ENCODE data around the gene PDE4B.
"Not testable (repeated sequence)": the region's sequence is repeated elsewhere in the genome, so short reads cannot be mapped to it uniquely, and the experiment has no call there.

PDE4B gene

GRCh38 chr1:66085600-66085999, 292.9 kb downstream of the PDE4B start:
- Histone ChIP-seq H3K4me3 (ENCODE audit: low read depth, low read length) (no peak overlapping the region), H3K27ac (no peak overlapping the region), H3K79me2 (no peaks in the 10 kb centered on the region), H2AFZ (no peak overlapping the region), H3K9me3 (ENCODE audit: control insufficient read depth, low read length) (no peaks in the 10 kb centered on the region), H3K4me2 (ENCODE audit: low read length) (no peak overlapping the region), H3K4me1 (no peaks in the 10 kb centered on the region), H3K27me3 (ENCODE audit: control insufficient read depth, insufficient read depth, low read length) (no peaks in the 10 kb centered on the region), H3K36me3 (ENCODE audit: control insufficient read depth, insufficient read depth, low read length) (no peaks in the 10 kb centered on the region), H3K9ac (no peak overlapping the region)
- no peak for TF ChIP-seq CTCF (IDR thresholded peaks at IDR 0.05)

DNA sequence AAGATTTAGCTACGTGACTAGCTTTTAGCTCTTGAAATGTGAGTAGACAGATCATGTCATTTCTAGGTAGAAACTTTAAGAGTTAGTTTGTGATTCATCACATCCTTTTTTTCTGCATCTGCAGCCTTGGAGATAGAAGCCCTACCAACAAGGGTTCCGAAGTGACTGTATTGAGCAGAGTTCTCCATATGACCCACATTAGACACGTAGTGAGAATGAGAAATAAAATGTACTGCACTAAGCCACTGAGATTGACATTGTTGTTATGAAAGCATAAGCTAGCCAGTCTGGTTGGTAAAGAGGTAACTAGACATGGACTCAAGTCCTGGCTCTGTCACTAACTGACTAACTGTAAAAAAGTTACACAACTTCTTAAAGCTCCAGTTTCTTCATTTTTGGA, 296.1 kb downstream of the PDE4B start:
- no peaks in the 10 kb centered on the region for H3K9me3 ChIP-seq (ENCODE audit: control insufficient read depth, low read length)
- no peaks in the 10 kb centered on the region for H3K27me3 ChIP-seq (ENCODE audit: control insufficient read depth, insufficient read depth, low read length)

DNA sequence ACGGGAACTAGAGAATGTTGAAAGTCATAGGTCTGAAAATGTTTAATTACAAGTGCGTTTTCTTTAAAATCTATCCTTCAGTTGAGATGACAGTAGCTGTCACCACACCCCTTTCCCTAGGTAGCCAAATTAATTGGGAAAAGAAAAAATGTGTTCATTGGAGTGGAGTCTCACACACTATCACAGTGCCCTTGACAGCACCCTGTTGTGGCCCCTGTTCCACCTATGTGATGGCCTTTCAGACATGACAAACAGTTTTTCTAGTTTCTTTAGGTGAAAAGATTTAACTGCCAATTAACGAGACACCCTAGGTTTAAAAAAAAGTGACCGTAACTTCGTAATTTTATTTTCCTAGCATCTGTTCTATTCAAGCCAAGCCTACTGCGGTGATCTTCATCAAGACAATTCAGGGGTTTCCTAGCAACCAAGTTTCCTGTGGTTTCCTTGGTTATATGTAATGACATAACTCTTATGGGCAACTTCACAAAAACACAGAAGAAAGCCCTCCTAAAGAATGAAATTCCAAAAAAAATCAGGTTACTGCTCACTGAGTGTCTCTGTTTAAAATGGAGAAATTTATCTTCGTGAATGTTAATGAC, 298.3 kb downstream of the PDE4B start:
- Histone ChIP-seq H3K4me2 (ENCODE audit: low read length) (no peak overlapping the region), H3K9ac (no peak overlapping the region), H3K27me3 (ENCODE audit: control insufficient read depth, insufficient read depth, low read length) (no peaks in the 10 kb centered on the region), H2AFZ (no peak overlapping the region), H3K4me1 (no peaks in the 10 kb centered on the region), H3K36me3 (ENCODE audit: control insufficient read depth, insufficient read depth, low read length) (no peaks in the 10 kb centered on the region), H3K79me2 (no peaks in the 10 kb centered on the region), H3K27ac (no peak overlapping the region), H3K9me3 (ENCODE audit: control insufficient read depth, low read length) (no peaks in the 10 kb centered on the region), H3K4me3 (ENCODE audit: low read depth, low read length) (no peak overlapping the region)
- TF ChIP-seq CTCF (IDR thresholded peaks at IDR 0.05), result no peak

More for the DNA sequence above, 296.1 kb downstream of the PDE4B start:
- Histone ChIP-seq H3K9ac (no peak overlapping the region), H3K4me1 (no peaks in the 10 kb centered on the region), H2AFZ (no peak overlapping the region), H3K36me3 (ENCODE audit: control insufficient read depth, insufficient read depth, low read length) (no peaks in the 10 kb centered on the region), H3K4me3 (ENCODE audit: low read depth, low read length) (no peak overlapping the region), H3K27ac (no peak overlapping the region), H3K4me2 (ENCODE audit: low read length) (no peak overlapping the region), H3K79me2 (no peaks in the 10 kb centered on the region)
- no peak for TF ChIP-seq CTCF (IDR thresholded peaks at IDR 0.05)

DNA sequence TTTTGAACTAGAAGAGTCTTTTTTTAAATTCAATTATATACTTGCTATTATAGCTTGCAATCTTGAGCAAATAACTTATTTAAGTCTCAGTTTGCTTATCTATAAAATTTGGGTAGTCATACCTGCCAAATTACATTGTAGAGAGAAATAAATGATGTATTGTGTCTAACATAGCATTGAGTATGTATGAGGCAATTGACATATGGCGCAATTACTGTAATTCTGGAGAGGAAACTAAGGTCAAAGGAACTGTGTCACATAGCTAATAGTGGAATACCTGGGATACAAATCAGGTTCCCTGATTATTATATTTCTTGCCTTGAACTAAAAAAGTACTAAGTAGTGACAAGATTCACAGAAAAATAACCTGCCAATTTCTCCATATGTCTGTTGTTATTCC, 302.5 kb downstream of the PDE4B start:
- no peak for TF ChIP-seq CTCF (IDR thresholded peaks at IDR 0.05)
- Histone ChIP-seq H3K79me2 (no peaks in the 10 kb centered on the region), H3K27me3 (ENCODE audit: control insufficient read depth, insufficient read depth, low read length) (no peaks in the 10 kb centered on the region), H3K4me1 (no peaks in the 10 kb centered on the region), H3K27ac (no peak overlapping the region), H3K9ac (no peak overlapping the region), H3K4me3 (ENCODE audit: low read depth, low read length) (no peak overlapping the region), H3K9me3 (ENCODE audit: control insufficient read depth, low read length) (no peaks in the 10 kb centered on the region), H2AFZ (no peak overlapping the region), H3K4me2 (ENCODE audit: low read length) (no peak overlapping the region), H3K36me3 (ENCODE audit: control insufficient read depth, insufficient read depth, low read length) (no peaks in the 10 kb centered on the region)

- H3K9me3 ChIP-seq (ENCODE audit: control insufficient read depth, low read length); H3K27ac ChIP-seq; H3K27me3 ChIP-seq (ENCODE audit: control insufficient read depth, insufficient read depth, low read length); H3K79me2 ChIP-seq; H2AFZ ChIP-seq; H3K4me1 ChIP-seq; H3K9ac ChIP-seq; H3K36me3 ChIP-seq (ENCODE audit: control insufficient read depth, insufficient read depth, low read length); H3K4me3 ChIP-seq (ENCODE audit: low read depth, low read length); H3K4me2 ChIP-seq (ENCODE audit: low read length): not testable (repeated sequence)
Measured at GRCh38 chr1:66100959-66101358, 308.3 kb downstream of the PDE4B start.

DNA sequence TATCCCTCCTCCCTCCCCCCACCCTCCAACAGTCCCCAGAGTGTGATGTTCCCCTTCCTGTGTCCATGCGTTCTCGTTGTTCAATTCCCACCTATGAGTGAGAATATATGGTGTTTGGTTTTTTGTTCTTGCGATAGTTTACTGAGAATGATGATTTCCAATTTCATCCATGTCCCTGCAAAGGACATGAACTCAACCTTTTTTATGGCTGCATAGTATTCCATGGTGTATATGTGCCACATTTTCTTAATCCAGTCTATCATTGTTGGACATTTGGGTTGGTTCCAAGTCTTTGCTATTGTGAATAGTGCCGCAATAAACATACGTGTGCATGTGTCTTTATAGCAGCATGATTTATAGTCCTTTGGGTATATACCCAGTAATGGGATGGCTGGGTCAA, 311.4 kb downstream of the PDE4B start:
- not testable (repeated sequence) for H2AFZ ChIP-seq; H3K4me1 ChIP-seq; H3K79me2 ChIP-seq; H3K4me3 ChIP-seq (ENCODE audit: low read depth, low read length); H3K4me2 ChIP-seq (ENCODE audit: low read length); H3K36me3 ChIP-seq (ENCODE audit: control insufficient read depth, insufficient read depth, low read length); H3K27ac ChIP-seq; H3K9ac ChIP-seq; H3K9me3 ChIP-seq (ENCODE audit: control insufficient read depth, low read length); H3K27me3 ChIP-seq (ENCODE audit: control insufficient read depth, insufficient read depth, low read length)

Measured in parathyroid adenoma (tissue), 2 donors.